Activated T-helper 1 cell treated with anti-CD3 and anti-CD28 coated beads, Interleukin-12 subunit alpha, Interleukin-12 subunit beta, Interleukin-2, Interleukin-4 antibody, amounts not matched to agents 30 ng/mL and 10 ng/mL and 1 ng/mL, durations not matched to agents 14 hours and 24 hours and 36 hours (primary cell): ENCODE measurements around the gene ALPK1. TPM values are rescaled to one million over a fixed set of nuclear protein-coding genes. Genes with fewer than 3 reads are reported as not detected.
A peak's percentile ranks its signal among the peaks of the same experiment; 100 is the strongest.
"Not testable (repeated sequence)": the region's sequence is repeated elsewhere in the genome, so short reads cannot be mapped to it uniquely, and the experiment has no call there.

ENCODE experiments used
- DNase-seq: peaks from one replicate; pipeline ENCODE4 v3.0.0; 2021; ENCODE audit warnings: low spot score
- H3K27ac Mint-ChIP-seq: one replicate; pipeline ENCODE4 v1.8.0; 2021; ENCODE audit warnings: mild to moderate bottlenecking, mixed read lengths
- H3K27me3 Mint-ChIP-seq: one replicate; pipeline ENCODE4 v1.8.0; 2022; ENCODE audit warnings: mild to moderate bottlenecking, moderate library complexity, mixed read lengths; ENCODE audit not compliant: insufficient read depth
- H3K36me3 Mint-ChIP-seq: one replicate; pipeline ENCODE4 v1.8.0; 2021; ENCODE audit warnings: low read depth, mixed read lengths
- H3K4me1 Mint-ChIP-seq: one replicate; pipeline ENCODE4 v1.8.0; 2021; ENCODE audit warnings: low read depth, mixed read lengths
- H3K4me3 Mint-ChIP-seq: one replicate; pipeline ENCODE4 v1.8.0; 2021; ENCODE audit warnings: mild to moderate bottlenecking, moderate library complexity, mixed read lengths
- H3K9me3 Mint-ChIP-seq: one replicate; pipeline ENCODE4 v1.8.0; 2021; ENCODE audit warnings: mixed read lengths
- intact Hi-C: fragments of 100-400 bp; cut with micrococcal nuclease; formaldehyde crosslinking; loops from one replicate; pipeline ENCODE4 v1.15.1; 2024
- total RNA-seq: library from RNA; stranded (reverse); gene quantifications from 2 replicates; pipeline ENCODE4 v1.2.3, GENCODE V29; 2022

Gene ALPK1
- total RNA-seq, 1 donor from 2014 or later, result 8.7 TPM

- peaks cover 12% of the 10 kb centered on the region for H3K36me3 Mint-ChIP-seq
- H3K4me3 Mint-ChIP-seq, result peak overlapping the region; percentile 56
- H3K4me1 Mint-ChIP-seq, result peaks cover 63% of the 10 kb centered on the region
- intact Hi-C loops, result loop anchor here (1.0 to 5.0 kb wide), 4 partner anchors 144 to 1762 kb away; partner anchors contain the start of gene FAM241A
- H3K27ac Mint-ChIP-seq, result peak overlapping the region; percentile 89
- peaks cover 3% of the 10 kb centered on the region for H3K9me3 Mint-ChIP-seq
- no peaks in the 10 kb centered on the region for H3K27me3 Mint-ChIP-seq
- no peak for DNase-seq
Measured at GRCh38 chr4:112289407-112290253, 7.5 kb upstream of the ALPK1 start.

- Mint-ChIP-seq H3K4me3 (peak overlapping the region; percentile 9), H3K9me3 (peaks cover 3% of the 10 kb centered on the region), H3K36me3 (peaks cover 12% of the 10 kb centered on the region), H3K4me1 (peaks cover 60% of the 10 kb centered on the region), H3K27me3 (no peaks in the 10 kb centered on the region), H3K27ac (peak overlapping the region; percentile 85)
- DNase-seq, result no peak
- intact Hi-C loops, result loop anchor here (1.0 kb wide), 1 partner anchor 145 kb away; the partner anchor contains the start of gene FAM241A
Measured at GRCh38 chr4:112290341-112290740, 6.8 kb upstream of the ALPK1 start.

DNA sequence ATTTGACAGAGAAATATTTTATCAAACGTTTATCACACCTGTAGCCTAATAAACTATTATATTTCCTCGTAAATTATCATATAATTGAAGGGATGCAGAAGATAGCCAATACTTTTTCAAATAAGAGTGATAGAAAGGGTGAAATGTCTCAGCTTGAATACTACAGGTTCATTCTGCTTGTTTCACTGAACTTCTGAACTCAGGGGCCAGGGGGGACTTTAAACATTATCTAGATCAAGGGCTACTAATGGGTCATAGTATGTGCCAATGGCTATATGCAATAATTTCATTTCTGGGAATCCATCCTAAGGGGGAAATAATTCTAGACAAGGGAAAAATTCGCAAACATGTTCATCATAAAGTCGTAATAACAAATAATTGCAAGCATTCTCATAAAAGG lies 2.6 kb downstream of the ALPK1 start:
- intact Hi-C loops, result no loop called here
- Mint-ChIP-seq H3K9me3 (no peaks in the 10 kb centered on the region), H3K27ac (no peak overlapping the region), H3K4me3 (no peak overlapping the region), H3K36me3 (peaks cover 1% of the 10 kb centered on the region), H3K4me1 (peaks cover 39% of the 10 kb centered on the region), H3K27me3 (no peaks in the 10 kb centered on the region)
- DNase-seq, result no peak

DNA sequence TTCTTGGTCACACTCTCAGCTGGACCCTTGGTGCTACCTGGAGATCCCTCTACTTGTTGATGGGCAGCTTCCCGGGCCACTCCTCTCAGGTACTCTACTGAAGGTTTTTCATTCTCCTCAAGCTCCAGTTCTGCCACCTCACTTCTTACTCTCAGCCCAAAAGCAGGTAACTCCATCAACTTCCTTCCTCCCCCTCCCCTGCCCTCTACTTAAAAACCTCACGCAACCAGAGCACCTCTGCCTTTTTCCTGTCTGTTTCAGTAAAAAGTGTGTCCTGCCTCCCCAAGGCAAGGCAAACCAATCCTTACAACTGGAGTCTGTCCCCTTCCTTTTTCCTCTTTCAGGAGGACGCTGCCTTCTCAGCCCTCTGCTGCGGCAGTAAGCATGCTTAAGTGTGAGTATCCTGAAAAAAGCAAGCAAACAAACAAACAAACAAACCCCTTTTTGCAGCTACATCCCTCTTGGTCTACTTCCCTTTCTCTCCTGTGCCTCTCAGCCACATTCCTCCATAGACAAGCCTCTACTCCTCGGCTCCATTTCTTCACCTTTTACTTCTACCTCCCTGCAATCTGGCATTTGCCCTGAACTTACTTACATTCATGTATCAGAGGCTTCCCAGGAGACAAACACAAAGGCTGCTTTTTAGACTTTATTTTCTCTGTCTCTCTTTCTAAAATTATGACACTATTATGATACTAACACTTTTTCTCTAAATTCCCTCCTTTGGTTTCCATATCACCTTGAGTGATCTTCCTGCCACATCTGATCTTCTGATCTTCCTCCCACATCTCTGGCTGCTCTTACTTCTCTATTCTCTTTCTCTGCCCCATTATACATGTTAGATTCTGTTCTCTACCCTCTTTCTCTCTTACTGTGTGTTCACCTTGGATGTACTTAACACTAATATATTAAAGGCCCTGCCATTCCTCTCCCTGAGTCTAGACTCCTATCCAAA lies 5.4 kb downstream of the ALPK1 start:
- no peaks in the 10 kb centered on the region for H3K9me3 Mint-ChIP-seq
- H3K27me3 Mint-ChIP-seq, result no peaks in the 10 kb centered on the region
- H3K4me1 Mint-ChIP-seq, result peaks cover 32% of the 10 kb centered on the region
- H3K4me3 Mint-ChIP-seq, result no peak overlapping the region
- no peak overlapping the region for H3K27ac Mint-ChIP-seq
- peaks cover 8% of the 10 kb centered on the region for H3K36me3 Mint-ChIP-seq
- no peak for DNase-seq
- intact Hi-C loops, result loop anchor here (1.0 to 2.0 kb wide), 4 partner anchors 9 to 32 kb away; no protein-coding TSS in a partner anchor

GRCh38 chr4:112305477-112305876 lies 8.3 kb downstream of the ALPK1 start:
- H3K27me3 Mint-ChIP-seq, intact Hi-C loops, DNase-seq, H3K9me3 Mint-ChIP-seq, H3K27ac Mint-ChIP-seq, H3K4me3 Mint-ChIP-seq: not testable (repeated sequence)
- Mint-ChIP-seq H3K36me3 (peaks cover 13% of the 10 kb centered on the region), H3K4me1 (peaks cover 10% of the 10 kb centered on the region)

DNA sequence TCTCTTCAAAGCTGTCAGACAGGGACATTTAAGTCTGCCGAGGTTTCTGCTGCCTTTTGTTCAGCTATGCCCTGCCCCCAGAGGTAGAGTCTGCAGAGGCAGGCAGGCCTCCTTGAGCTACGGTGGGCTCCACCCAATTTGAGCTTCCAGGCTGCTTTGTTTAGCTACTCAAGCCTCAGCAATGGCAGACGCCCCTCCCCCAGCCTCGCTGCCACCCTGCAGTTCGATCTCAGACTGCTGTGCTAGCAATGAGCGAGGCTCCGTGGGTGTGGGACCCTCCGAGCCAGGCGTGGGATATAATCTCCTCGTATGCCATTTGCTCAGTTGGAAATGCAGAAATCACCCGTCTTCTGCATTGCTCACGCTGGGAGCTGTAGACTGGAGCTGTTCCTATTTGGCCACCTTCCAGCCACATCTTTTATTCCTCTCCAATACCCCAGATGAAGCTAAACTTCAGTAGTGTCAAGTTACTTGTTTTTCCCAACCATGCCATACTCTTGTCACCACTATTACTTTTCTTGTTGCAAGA lies 12.2 kb downstream of the ALPK1 start:
- H3K4me1 Mint-ChIP-seq, result peaks cover 25% of the 10 kb centered on the region
- H3K27me3 Mint-ChIP-seq, DNase-seq, H3K9me3 Mint-ChIP-seq, intact Hi-C loops, H3K4me3 Mint-ChIP-seq, H3K27ac Mint-ChIP-seq: not testable (repeated sequence)
- peaks cover 17% of the 10 kb centered on the region for H3K36me3 Mint-ChIP-seq

- intact Hi-C loops, result loop anchor here (1.0 kb wide), 1 partner anchor 8 kb away; no protein-coding TSS in a partner anchor
- H3K36me3 Mint-ChIP-seq, result peaks cover 25% of the 10 kb centered on the region
- H3K9me3 Mint-ChIP-seq, result no peaks in the 10 kb centered on the region
- no peak for DNase-seq
- no peak overlapping the region for H3K4me3 Mint-ChIP-seq
- peaks cover 30% of the 10 kb centered on the region for H3K4me1 Mint-ChIP-seq
- no peak overlapping the region for H3K27ac Mint-ChIP-seq
- H3K27me3 Mint-ChIP-seq, result no peaks in the 10 kb centered on the region
Measured at GRCh38 chr4:112311516-112311915, 14.3 kb downstream of the ALPK1 start.

DNA sequence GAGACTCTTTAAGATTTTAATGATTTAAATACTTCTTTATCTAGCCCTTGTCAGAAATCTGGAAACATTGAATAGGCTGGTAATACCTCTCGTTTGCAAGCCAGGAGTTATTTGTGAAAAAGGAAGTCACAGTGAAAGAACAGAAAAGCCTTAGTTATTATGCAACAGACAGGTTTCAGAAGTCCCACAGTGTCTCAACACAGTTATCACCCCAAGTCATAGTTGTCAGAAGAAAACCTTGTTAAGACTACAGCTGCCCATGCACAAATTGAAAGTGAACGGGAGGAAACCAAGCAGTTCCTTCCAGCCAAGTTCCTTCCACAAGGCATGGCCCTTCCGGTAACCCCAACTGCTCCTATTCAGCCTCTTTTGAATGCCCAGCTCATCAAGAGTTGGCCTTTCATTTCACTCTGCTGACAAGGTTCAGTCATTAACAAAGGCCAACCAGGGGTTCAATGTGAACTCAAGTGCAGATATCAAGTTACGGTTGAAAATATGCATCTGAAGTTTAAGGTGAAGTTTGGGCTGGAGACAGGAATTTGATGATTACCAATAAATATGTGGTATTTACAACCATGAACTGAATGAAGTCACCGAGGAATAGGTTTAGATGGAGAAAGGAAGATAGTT lies 15.6 kb downstream of the ALPK1 start:
- H3K27ac Mint-ChIP-seq, result no peak overlapping the region
- H3K4me1 Mint-ChIP-seq, result peaks cover 22% of the 10 kb centered on the region
- H3K9me3 Mint-ChIP-seq, result no peaks in the 10 kb centered on the region
- intact Hi-C loops, result no loop called here
- H3K4me3 Mint-ChIP-seq, result no peak overlapping the region
- peaks cover 25% of the 10 kb centered on the region for H3K36me3 Mint-ChIP-seq
- DNase-seq, result no peak
- no peaks in the 10 kb centered on the region for H3K27me3 Mint-ChIP-seq

- Mint-ChIP-seq H3K36me3 (peaks cover 27% of the 10 kb centered on the region), H3K9me3 (no peaks in the 10 kb centered on the region), H3K4me1 (peaks cover 47% of the 10 kb centered on the region), H3K4me3 (no peak overlapping the region), H3K27me3 (no peaks in the 10 kb centered on the region), H3K27ac (no peak overlapping the region)
- intact Hi-C loops, result no loop called here
- no peak for DNase-seq
Measured at GRCh38 chr4:112315446-112315845, 18.3 kb downstream of the ALPK1 start.

DNA sequence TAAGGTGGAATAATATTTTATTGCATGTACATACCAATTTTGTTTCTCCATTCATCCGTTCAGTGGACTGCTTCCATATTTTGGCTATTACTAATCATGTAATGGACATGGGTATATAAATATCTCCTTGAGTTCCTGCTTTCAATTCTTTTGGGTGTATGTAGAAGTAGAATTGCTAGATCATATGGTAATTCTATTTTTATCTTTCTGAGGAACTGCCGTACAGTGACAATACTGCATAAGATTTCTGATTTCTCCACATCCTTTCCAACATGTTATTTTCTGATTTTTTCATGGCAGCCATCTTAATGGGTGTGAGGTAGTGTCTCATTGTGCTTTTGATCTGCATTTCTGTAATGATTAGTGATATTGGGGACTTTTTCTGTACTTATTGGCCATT lies 19.2 kb downstream of the ALPK1 start:
- Mint-ChIP-seq H3K4me1 (peaks cover 47% of the 10 kb centered on the region), H3K36me3 (peaks cover 31% of the 10 kb centered on the region), H3K27ac (peak overlapping the region; percentile 30), H3K4me3 (no peak overlapping the region), H3K27me3 (no peaks in the 10 kb centered on the region), H3K9me3 (no peaks in the 10 kb centered on the region)
- no peak for DNase-seq
- intact Hi-C loops, result no loop called here

DNA sequence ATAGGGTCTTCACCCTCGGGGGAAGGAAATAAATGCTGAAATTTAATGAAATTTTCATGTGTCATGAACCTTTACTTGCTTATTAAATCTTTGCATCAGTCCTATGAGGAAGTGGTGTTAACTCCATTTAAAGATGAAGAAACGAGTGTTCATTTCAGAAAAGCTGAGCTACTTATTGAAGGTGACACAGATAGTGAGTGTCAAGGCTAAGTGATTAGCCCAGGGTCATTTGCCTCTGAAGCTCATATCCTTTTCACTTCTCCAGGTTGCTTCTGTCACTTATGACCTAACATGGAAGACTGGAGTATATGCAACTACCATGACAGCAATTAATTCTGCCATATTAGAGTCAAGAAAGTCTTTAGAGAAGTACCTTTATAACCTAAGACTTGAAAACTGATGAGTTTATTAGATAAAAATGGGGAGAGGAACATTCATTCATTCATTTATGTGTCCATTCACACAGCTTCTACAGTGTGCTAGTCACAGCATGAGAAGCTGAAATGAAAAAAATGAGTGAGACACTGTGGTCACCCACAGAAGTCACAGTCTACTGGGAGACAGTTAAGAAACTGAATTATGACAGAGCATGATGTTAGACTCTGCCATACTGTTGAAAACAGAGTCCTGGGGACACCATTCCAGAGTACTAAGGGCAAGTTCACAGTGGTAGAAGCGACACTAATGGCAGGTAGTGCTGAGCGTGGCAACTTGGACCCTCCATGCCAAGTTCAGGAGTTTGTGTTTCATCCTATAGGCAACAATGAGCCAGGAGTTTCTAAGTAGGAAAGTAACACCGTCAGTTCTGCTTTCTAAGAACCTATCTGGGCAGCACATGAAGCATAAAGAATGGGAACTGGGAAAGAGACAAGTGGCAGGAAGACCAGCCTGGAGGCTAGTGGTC lies 21.3 kb downstream of the ALPK1 start:
- no peaks in the 10 kb centered on the region for H3K27me3 Mint-ChIP-seq
- peak overlapping the region; percentile 54 for H3K27ac Mint-ChIP-seq
- H3K36me3 Mint-ChIP-seq, result peaks cover 28% of the 10 kb centered on the region
- intact Hi-C loops, result loop anchor here (1.0 kb wide), 1 partner anchor 32 kb away; no protein-coding TSS in a partner anchor
- no peak for DNase-seq
- peaks cover 59% of the 10 kb centered on the region for H3K4me1 Mint-ChIP-seq
- H3K9me3 Mint-ChIP-seq, result no peaks in the 10 kb centered on the region
- H3K4me3 Mint-ChIP-seq, result no peak overlapping the region
